Peyer's patch (tissue), 4 donors: ENCODE results near the gene PRSS50.

Experiments used
- POLR2A ChIP-seq, 2 donors: fragments of 450-650 bp; IDR thresholded peaks; one replicate each; pipeline ENCODE4 v1.5.1; 2017; ENCODE audit warnings: antibody characterized with exemption in 2 of 2, mild to moderate bottlenecking in 2 of 2, moderate library complexity in 2 of 2
- TF ChIP-seq, protein P1 (sequence below), 6 experiments: fragments of 450-650 bp in 4 of 6; fragments of 200-600 bp in 2 of 6; sonication (generic) in 1 of 6; IDR thresholded peaks; one replicate each; pipeline ENCODE4 v1.5.1; 2017 to 2019; ENCODE audit warnings: antibody characterized with exemption in 6 of 6, mild to moderate bottlenecking in 3 of 6, moderate library complexity in 1 of 6

DNA sequence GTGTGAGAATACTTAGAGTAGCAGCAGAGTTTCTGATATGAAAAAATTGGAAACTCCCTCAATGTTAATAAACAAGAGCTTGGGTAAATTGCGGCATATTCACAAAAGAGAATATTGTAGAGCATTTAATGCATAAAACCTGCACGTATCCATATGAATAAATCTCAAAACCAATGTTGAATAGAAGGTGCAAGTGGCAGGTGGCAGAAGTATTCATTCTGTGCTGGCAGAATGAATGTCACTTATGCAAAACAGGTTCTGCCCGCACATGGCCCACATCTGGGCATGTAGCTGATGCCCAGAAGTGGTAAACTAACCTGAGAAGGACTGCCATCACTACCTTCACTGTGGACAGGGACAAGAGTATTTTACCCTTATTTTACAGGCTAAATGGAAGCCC is 14.1 kb upstream of the PRSS50 start:
- TF ChIP-seq, protein P1, sequence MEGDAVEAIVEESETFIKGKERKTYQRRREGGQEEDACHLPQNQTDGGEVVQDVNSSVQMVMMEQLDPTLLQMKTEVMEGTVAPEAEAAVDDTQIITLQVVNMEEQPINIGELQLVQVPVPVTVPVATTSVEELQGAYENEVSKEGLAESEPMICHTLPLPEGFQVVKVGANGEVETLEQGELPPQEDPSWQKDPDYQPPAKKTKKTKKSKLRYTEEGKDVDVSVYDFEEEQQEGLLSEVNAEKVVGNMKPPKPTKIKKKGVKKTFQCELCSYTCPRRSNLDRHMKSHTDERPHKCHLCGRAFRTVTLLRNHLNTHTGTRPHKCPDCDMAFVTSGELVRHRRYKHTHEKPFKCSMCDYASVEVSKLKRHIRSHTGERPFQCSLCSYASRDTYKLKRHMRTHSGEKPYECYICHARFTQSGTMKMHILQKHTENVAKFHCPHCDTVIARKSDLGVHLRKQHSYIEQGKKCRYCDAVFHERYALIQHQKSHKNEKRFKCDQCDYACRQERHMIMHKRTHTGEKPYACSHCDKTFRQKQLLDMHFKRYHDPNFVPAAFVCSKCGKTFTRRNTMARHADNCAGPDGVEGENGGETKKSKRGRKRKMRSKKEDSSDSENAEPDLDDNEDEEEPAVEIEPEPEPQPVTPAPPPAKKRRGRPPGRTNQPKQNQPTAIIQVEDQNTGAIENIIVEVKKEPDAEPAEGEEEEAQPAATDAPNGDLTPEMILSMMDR (IDR thresholded peaks at IDR 0.05): no peak
- TF ChIP-seq POLR2A (IDR thresholded peaks at IDR 0.05): no peak
